ENCODE data around the gene FOXE1. TPM values are rescaled to one million over a fixed set of nuclear protein-coding genes. Genes with fewer than 3 reads are reported as not detected.

The FOXE1 gene
- polyA plus RNA-seq, 1 of the 3 experiments (the other 2 are of a cell fraction): 0.03 TPM

DNA sequence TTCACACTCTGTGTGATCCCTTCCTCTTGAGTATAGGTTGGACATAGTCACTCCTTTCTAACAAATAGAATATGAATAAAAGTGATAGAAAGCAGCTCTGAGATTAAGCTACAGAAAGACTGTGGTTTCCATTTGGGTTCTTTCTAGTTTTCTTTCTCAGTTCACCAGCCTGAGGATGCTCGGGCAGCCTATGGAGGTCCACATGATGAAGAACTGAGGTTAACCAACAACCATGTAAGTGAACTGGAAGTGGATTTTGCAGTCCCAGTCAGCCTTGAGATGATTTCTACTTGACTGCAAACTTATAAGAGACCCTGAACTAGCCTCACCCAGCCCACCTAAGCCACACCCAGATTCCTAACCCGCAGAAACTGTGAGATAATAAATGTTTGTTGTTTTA lies 10.1 kb upstream of the FOXE1 start:
- H3F3A ChIP-seq (replicated peaks; ENCODE audit: insufficient read depth): peaks cover 2% of the 10 kb centered on the region
- no peak overlapping the region for H3K4me2 ChIP-seq
- no peak overlapping the region for H3K27ac ChIP-seq (ENCODE audit: low read depth in 2 of 2, low read length in 1 of 2)
- TF ChIP-seq ELF1 (IDR thresholded peaks at IDR 0.05): no peak
- TF ChIP-seq GATA2 (CRISPR knock-in tag; IDR thresholded peaks at IDR 0.05): no peak
- no peak for TF ChIP-seq RXRA (IDR thresholded peaks at IDR 0.05; ENCODE audit: borderline replicate concordance, low read depth)
- no peak for TF ChIP-seq EP300 (IDR thresholded peaks at IDR 0.05; ENCODE audit: borderline replicate concordance in 1 of 2, low read depth in 1 of 2, low read length in 1 of 2)
- TF ChIP-seq POLR2AphosphoS5 (IDR thresholded peaks at IDR 0.05; ENCODE audit: low read depth, low read length): no peak
- TF ChIP-seq, protein P1, sequence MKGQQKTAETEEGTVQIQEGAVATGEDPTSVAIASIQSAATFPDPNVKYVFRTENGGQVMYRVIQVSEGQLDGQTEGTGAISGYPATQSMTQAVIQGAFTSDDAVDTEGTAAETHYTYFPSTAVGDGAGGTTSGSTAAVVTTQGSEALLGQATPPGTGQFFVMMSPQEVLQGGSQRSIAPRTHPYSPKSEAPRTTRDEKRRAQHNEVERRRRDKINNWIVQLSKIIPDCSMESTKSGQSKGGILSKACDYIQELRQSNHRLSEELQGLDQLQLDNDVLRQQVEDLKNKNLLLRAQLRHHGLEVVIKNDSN (IDR thresholded peaks at IDR 0.05; ENCODE audit: borderline replicate concordance, low read depth): no peak
- TF ChIP-seq SIN3A (IDR thresholded peaks at IDR 0.05; ENCODE audit: borderline replicate concordance, low read depth, low read length): no peak
- TF ChIP-seq, protein P2, sequence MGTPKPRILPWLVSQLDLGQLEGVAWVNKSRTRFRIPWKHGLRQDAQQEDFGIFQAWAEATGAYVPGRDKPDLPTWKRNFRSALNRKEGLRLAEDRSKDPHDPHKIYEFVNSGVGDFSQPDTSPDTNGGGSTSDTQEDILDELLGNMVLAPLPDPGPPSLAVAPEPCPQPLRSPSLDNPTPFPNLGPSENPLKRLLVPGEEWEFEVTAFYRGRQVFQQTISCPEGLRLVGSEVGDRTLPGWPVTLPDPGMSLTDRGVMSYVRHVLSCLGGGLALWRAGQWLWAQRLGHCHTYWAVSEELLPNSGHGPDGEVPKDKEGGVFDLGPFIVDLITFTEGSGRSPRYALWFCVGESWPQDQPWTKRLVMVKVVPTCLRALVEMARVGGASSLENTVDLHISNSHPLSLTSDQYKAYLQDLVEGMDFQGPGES (IDR thresholded peaks at IDR 0.05; ENCODE audit: low read depth, low read length): no peak
- TF ChIP-seq RFX5 (IDR thresholded peaks at IDR 0.05; ENCODE audit: low read length): no peak
- TF ChIP-seq, protein P3, sequence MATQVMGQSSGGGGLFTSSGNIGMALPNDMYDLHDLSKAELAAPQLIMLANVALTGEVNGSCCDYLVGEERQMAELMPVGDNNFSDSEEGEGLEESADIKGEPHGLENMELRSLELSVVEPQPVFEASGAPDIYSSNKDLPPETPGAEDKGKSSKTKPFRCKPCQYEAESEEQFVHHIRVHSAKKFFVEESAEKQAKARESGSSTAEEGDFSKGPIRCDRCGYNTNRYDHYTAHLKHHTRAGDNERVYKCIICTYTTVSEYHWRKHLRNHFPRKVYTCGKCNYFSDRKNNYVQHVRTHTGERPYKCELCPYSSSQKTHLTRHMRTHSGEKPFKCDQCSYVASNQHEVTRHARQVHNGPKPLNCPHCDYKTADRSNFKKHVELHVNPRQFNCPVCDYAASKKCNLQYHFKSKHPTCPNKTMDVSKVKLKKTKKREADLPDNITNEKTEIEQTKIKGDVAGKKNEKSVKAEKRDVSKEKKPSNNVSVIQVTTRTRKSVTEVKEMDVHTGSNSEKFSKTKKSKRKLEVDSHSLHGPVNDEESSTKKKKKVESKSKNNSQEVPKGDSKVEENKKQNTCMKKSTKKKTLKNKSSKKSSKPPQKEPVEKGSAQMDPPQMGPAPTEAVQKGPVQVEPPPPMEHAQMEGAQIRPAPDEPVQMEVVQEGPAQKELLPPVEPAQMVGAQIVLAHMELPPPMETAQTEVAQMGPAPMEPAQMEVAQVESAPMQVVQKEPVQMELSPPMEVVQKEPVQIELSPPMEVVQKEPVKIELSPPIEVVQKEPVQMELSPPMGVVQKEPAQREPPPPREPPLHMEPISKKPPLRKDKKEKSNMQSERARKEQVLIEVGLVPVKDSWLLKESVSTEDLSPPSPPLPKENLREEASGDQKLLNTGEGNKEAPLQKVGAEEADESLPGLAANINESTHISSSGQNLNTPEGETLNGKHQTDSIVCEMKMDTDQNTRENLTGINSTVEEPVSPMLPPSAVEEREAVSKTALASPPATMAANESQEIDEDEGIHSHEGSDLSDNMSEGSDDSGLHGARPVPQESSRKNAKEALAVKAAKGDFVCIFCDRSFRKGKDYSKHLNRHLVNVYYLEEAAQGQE (IDR thresholded peaks at IDR 0.05; ENCODE audit: low read depth, low read length): no peak
- TF ChIP-seq RCOR1 (IDR thresholded peaks at IDR 0.05; ENCODE audit: low read length): no peak
- TF ChIP-seq, protein P4, sequence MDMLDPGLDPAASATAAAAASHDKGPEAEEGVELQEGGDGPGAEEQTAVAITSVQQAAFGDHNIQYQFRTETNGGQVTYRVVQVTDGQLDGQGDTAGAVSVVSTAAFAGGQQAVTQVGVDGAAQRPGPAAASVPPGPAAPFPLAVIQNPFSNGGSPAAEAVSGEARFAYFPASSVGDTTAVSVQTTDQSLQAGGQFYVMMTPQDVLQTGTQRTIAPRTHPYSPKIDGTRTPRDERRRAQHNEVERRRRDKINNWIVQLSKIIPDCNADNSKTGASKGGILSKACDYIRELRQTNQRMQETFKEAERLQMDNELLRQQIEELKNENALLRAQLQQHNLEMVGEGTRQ (IDR thresholded peaks at IDR 0.05; ENCODE audit: borderline replicate concordance, low read depth, low read length): no peak
- TF ChIP-seq CHD2 (IDR thresholded peaks at IDR 0.05; ENCODE audit: low read length, partially characterized antibody): no peak
- TF ChIP-seq, protein P5, sequence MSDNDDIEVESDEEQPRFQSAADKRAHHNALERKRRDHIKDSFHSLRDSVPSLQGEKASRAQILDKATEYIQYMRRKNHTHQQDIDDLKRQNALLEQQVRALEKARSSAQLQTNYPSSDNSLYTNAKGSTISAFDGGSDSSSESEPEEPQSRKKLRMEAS (IDR thresholded peaks at IDR 0.05; ENCODE audit: low read depth): no peak
- TF ChIP-seq, protein P6, sequence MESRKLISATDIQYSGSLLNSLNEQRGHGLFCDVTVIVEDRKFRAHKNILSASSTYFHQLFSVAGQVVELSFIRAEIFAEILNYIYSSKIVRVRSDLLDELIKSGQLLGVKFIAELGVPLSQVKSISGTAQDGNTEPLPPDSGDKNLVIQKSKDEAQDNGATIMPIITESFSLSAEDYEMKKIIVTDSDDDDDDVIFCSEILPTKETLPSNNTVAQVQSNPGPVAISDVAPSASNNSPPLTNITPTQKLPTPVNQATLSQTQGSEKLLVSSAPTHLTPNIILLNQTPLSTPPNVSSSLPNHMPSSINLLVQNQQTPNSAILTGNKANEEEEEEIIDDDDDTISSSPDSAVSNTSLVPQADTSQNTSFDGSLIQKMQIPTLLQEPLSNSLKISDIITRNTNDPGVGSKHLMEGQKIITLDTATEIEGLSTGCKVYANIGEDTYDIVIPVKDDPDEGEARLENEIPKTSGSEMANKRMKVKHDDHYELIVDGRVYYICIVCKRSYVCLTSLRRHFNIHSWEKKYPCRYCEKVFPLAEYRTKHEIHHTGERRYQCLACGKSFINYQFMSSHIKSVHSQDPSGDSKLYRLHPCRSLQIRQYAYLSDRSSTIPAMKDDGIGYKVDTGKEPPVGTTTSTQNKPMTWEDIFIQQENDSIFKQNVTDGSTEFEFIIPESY (IDR thresholded peaks at IDR 0.05; ENCODE audit: borderline replicate concordance, low read depth): no peak
- TF ChIP-seq NFIC (IDR thresholded peaks at IDR 0.05; ENCODE audit: borderline replicate concordance): no peak
- no peaks in the 10 kb centered on the region for H3K9me3 ChIP-seq
- H3K9ac ChIP-seq: no peak overlapping the region
- H3K4me3 ChIP-seq (ENCODE audit: low read depth in 2 of 2, low read length in 1 of 2): no peak overlapping the region
- H2AFZ ChIP-seq (ENCODE audit: low read depth): no peak overlapping the region
- H4K20me1 ChIP-seq (ENCODE audit: insufficient read depth): no peaks in the 10 kb centered on the region
- peaks cover 16% of the 10 kb centered on the region for H3K27me3 ChIP-seq (ENCODE audit: insufficient read depth)
- H3K36me3 ChIP-seq (replicated peaks in 1 of 2; ENCODE audit: control insufficient read depth in 1 of 2, insufficient read depth in 2 of 2, low read length in 1 of 2): no peaks in the 10 kb centered on the region
- DNase-seq: no peak
- 30% methylated on average over 2 of the region's 2 CpGs for WGBS (ENCODE audit: low lambda C conversion rate)
- no peaks in the 10 kb centered on the region for H3K9me2 ChIP-seq
- ChIA-PET CTCF (interaction anchor here (0.7 kb wide), 2 partner anchors 11 to 48 kb away, joined by 3 to 4 read pairs; partner anchors contain the start of gene FOXE1), POLR2A (no interaction called here)
- no peaks in the 10 kb centered on the region for H3K79me2 ChIP-seq (ENCODE audit: insufficient read depth)
- H3K4me1 ChIP-seq (ENCODE audit: control insufficient read depth in 1 of 2, insufficient read depth in 2 of 2, low read depth in 1 of 2, low read length in 1 of 2): no peaks in the 10 kb centered on the region

All from SK-N-SH (cell line).